GM21390 (cell line): ENCODE measurements around the gene EHD4.

ENCODE experiments used
- ATAC-seq: cut with Tn5 transposase; IDR thresholded peaks from one replicate; pipeline ENCODE4 v1.9.1; 2021; ENCODE audit not compliant: unreplicated experiment

Gene EHD4

DNA sequence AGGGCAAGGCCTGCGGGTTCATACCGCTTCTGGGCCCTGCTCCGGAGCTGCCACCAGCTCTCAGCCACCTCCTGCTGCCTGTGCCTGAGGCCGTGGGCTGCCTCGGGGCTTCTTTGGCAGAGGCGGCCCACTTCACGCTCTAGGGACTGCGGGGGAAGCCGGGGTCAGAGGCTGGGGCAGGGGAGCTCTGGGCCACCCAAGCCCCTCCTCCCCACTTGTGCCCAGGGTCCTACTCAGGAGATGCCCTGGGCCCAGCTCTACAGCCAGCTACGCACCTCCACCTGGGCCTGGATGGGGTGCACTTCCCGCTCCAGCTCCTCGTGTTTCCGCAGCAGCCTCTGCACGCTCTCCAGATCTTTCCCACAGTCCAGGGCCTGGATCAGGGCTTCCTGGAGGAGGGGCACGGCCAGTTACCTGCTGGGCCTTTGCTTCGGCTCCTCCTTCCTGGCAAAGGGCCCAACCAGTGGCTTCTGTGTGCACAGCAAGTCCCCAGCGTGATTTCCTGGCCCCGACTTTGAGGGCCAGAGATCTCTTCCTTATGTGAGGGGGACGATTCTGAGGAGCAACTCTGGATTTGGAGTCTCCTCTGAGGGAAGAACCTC lies 109.7 kb downstream of the EHD4 start:
- ATAC-seq = no peak

DNA sequence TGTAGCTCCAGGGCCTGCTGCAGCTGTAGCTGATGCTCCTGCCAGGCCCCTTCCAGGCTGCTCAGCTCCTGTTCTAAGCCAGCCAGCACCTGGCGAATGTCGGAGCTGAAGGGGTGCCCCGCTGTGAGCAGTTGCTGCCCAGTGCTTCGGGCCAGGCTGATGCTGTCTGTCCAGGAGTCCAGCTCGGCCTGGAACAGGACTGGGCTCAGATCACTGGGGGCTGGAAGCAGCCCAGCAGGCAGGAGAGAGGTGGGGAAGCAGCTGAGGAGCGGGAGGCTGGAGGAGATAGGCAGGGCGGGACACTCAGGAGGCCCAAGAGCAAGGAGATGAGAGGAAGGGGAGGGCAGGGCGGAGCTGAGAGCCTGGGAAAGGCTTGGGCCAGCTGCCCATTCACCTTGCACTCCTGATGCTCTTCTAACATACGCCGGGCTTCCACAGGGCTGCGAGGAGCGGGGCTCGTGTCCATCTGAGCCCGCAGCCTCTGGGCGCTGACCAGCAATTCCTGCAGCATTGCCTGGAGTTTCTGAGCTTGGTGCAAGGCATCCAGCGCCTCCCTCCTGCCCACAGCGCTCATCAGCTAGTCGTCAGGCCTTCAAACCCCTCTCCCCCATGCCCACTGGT lies 110.5 kb downstream of the EHD4 start:
- no peak for ATAC-seq

DNA sequence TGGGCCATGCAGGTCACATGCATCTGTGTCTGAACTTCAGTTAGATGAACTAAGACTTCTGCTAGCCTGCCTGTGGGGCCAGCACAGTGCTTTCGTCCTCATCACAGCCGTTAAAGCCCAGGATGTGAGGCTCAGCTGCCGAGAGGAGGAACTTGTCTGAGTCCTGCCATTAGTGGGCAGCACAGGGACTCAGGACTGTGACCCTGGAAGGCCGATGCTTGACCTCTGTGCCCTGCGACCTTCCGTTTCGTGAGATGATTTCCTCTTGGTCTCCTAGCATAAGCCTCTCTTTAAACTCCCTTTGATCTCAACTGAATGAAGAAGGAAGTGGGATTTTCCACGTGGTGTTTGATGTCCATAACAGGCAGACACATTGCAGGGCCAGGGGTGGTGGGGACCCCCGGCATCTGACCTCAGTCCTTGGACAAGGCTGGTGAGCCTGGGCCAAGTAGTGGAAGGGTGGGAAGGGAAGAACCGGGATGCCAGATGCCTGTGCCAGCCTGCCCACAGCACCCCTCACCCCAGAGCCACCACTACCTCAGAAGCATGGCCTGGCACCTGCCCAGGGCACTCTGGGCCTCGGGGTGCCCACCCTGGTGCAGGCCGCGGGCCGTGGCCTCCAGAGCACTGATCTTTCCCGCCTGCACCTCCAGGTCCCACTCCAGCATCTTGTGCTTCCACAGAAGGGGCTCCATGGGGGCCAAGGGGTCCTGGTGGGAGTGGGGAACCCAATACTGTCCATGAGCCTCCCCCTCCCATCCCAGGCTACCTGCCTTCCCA lies 112.1 kb downstream of the EHD4 start:
- no peak for ATAC-seq

DNA sequence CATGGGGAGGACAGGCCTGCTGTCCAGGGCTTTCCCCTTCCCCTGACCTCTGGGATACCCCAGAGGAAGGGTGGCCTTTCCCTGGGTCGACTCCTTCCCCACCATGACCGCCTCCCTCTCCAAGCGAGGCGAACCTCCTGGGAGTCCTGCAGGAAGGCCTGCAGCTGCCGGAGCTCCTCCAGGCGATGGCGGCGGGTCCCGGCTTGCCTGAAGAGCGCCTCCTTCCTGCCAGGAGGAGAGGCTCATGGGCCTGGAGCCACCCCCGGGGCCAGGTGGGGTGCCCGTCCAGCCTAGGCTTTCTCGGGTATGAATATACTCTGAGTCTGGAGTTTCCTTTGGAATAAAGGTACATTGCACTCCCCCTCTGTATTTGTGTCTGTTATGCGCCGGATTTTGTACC lies 113.6 kb downstream of the EHD4 start:
- ATAC-seq = no peak

DNA sequence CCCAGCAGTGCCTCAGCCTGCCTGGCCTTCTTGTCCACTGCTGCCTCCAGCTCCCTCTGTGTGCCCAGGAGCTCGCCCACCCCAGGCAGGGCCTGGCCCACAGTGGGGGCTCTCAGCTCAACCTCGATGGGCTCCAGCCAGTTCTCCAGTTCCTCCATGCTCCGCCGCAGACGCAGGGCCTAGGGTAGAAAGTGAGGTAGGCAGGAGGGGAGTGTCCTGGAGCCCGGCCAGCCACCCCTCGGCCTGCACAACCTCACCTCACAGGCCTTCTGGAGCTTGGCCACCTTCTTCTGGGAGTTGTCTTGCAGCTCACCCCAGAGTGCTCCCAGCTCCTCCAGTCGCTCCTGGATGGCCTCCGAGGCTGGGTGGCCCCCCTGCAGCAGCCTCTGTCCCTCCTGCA lies 115.0 kb downstream of the EHD4 start:
- ATAC-seq = no peak

DNA sequence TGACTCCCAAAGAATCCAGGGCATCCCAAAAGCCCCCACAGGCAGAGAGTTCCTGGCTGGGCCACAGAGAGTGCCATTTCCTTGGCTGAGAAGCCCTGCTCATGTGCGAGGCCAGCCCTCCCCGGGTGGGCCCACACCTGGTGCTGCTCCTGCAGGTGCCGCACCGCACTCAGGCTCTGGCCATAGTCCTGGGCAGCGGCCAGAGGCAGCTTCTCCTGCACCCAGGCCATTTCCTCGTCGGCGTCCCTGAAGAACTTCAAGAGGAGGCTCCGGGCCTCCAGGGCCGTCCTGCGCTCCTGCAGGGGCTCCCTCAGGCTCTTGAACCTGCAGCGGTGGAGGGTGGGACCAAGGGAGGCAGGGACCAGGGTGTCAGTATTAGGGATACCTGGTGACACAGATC lies 115.6 kb downstream of the EHD4 start:
- no peak for ATAC-seq

DNA sequence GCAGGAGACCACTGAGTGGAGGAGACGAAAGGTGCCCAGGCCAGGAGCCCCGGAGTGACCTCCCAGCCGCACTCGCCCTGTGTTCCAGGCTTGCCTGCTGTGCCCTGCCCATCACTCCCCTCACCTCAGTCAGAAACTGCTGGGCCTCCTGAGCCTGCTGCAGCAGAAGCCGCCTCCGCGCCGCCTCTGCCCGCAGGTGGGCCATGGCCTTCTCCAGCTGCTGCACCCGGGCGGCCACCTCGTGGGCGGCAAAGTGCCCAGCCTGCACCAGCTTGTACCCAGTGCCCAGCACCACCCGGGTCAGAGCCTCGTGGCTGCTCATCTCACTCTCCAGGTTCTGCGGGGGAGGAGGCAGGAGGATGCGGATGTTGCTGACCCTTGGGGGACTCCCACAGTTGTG lies 116.1 kb downstream of the EHD4 start:
- no peak for ATAC-seq

DNA sequence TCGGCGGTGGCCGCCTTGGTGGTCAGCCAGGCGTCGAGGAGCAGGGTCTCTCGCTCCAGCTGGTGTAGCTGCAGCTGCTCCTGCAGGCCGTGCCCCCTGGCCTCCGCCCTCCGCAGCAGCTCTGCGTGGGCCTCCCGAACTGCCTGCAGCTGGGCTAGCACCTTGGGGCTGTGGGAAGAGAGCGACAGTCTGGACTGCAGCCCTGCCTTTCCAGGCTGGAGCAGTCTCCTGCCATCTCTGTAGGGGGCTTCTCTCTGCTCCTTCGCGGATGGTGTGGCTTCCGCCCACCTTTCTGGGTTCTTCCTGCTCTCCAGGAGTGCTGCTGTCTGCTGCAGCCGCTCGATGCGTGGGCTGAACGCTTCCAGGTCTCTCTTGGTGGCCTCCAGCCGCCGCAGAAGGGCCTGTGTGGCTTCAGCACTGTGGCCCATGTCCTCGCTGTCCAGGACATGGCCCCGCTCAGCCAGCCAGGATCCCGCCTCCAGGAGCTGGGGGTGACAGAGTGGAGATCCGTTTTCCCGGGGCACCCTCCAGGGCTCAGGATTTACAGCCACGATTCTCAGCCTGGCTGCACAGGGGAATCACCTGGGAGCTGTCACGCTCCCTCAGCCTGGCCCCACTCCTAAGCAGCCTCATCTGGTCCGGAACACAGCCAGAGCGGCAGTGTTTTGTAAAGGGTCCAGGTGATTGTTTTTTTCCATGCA lies 116.9 kb downstream of the EHD4 start:
- no peak for ATAC-seq

DNA sequence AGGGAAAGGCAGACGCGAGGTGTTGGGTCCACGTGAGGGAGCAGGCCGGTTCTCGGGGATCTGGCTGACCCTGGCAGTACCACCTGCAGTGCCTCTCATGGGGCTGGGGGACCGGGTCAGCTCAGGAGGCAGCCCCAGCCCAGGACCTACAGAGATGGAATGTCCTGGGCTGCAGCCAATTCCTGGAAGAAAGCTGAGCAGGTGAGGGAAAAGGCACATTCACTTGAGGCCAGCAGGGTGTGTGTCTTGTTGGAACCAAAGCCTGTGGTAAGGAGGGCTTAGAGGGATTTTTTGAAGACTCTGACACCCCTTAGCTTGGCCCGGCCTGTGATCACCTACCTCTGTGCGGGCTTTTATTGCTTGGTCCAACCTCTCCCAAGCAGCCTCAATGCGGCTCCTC lies 117.9 kb downstream of the EHD4 start:
- ATAC-seq = no peak

DNA sequence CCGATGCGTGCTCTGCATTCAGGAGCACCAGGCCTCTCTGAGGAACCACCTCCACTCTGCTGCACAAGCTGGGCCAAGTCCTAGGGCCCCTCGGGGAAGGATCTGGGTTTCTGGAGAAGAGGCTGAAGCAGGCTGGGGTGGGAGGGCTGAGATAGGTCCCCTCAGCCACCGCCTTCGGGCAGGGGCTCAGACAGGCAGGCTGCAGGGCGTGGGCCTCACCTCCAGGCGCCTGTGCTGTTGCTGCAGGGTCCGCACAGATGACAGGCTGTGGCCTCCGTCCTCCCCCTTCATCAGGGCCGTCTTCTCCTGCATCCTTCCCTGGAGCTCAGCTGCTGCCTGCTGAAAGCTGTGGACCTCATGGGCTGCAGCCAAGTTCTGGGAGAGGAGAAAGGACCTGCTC lies 118.5 kb downstream of the EHD4 start:
- ATAC-seq = no peak

DNA sequence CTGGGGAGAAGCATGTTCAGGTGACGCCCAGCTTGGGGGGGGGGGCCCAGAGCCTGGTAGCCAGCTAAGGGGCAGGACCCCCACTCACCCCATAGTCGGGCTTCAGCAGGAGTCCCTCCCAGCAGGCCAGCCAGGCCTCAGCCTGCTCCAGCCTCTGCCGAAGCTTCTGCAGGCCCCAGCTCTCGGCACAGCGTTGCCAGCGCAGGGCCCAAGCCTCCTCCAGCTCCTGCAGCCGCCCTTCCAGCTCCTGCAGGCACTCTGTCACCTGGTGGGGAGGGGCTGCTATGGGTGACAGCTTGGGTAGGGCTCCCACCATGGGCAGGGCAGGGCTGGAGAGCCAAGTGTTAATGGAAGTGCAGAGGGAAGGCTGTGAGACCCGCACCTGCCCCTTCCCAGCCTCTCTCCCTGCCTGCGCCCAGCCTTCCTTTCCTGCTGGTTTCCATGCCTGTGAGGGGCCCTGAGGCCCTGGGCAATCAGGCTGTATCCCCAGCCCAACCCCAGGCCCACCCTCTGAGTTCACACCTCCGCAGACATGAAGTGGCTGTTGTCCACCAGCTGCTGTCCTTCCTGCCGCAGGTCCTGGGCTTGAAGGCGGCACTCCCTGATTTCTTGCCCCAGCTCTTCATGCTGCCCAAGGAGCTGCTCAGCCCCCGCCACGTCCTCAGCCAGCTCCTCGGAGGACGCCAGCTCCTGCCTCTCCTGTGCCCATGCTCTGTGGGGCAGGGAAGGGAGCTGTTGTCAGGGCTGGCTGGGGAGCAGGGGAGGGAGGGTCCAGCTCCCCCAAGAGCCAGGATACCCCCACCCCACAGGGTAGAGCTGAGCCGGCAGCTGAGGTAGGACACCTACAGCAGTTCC lies 119.4 kb downstream of the EHD4 start:
- no peak for ATAC-seq

DNA sequence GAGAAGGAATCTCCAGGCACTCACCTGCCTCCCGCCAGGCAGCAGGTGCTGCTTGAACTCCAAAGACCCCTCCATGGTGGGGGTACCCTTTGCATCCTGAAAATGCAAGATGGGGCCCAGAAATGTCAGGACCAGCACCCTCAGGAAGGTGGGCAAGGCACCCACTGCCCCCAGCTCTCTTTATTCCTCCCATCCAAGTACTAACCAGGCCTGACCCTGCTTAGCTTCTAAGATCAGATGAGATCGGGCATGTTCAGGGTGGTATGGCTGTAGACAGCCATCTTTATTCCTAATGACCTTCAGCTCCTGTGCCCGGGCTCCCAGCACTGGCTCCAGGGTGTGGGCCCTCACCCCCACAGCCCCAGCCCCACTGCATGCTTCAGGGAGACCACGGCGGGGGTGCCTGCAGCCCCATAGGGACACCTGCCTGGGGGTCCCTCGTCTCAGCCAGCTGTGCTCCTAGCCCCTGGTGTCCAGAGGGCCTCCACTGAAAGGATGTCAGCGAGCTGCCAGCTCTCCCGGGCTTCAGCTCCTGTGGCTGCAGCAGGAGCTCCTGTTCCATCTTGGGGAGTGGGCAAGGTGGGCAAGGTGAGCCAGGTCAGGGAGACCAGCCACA lies 120.5 kb downstream of the EHD4 start:
- no peak for ATAC-seq

DNA sequence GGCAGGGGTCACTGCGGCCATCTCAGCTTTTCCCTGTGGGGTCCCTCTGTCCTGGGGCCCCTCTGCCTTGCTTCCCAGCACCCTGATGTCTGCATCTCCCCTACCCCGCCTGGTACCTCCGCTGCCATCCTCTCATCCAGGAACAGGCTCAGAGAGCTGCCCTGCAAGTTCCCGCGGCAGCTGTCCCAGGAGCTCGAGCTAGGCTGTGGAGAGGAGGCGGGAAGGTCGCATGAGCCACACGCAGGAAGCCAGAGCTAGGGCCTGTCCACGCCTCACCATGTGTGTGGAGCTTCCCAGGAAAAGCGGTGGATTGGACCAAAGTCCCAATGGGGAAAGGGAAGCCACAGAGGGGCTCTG lies 121.2 kb downstream of the EHD4 start:
- no peak for ATAC-seq

DNA sequence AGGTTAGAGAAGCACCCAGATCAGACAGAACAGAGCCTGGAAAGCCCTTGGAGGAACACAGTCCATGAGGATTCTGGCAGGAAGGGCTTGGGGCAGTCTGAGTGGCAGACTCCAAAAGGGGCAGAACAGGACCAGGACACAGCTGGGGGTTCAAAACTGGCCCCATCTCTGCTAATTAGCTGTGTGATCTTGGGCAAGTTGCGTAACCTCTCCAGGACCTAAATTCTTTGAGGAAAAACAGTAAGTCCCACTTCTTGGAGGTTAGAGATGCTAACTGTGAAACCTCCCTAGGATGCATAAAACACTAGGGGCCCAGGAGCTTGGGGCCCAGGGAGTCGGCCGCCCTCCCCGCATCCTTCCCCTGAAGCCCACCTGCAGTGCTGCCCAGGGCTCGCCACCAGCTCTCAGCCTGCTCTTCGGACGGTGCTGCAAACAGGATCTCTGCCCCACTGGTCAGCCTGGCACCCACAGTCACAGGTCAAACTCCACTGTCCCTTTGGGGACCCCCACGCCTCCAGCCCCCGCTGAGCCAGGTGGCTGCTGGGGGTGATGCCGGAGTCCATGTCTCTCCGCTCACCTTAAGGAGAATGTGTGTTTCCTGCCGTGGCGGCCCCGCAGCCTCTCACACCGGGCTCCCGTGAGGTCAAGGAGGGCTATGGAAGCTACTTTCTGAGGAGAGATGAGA lies 121.7 kb downstream of the EHD4 start:
- no peak for ATAC-seq

DNA sequence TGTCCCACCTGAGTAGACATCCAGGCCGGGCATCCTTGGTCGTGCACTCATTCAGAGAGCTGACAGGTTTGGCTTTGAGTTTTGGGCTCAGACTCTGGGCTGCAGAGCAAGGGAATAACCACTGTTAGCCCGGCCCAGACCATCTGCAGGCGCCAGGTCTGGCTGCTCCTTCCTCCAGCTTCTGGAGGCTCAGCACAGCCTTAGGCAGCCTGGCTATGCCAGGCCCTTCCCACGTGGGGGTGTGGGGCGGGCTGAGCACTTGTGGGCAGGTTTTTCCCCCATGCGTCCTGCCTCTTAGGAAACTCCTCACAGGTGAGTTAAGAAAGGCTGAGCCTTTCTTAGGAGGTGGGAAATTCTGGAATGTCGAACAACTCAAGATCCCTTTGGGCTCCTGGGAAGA lies 122.5 kb downstream of the EHD4 start:
- ATAC-seq = no peak

DNA sequence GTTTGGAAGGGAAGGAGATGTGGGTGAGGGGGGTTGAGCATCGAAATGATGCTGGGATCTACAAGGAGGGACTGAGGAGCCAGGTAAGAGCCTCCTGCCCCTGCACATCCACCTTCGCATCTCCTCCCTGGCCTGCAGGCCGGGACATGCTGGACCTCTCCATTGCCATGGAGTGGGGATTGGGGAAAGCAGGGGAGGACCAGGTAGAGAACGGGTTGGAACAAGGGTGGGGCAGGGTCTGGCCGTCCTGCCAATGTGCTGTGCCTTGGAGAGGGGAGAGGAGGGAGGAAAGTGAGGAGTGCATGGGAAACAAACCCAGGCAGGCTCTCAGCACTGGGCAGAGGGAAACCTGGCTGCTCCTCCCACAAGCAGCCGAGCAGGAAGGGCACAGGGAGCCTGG lies 123.2 kb downstream of the EHD4 start:
- ATAC-seq = no peak

DNA sequence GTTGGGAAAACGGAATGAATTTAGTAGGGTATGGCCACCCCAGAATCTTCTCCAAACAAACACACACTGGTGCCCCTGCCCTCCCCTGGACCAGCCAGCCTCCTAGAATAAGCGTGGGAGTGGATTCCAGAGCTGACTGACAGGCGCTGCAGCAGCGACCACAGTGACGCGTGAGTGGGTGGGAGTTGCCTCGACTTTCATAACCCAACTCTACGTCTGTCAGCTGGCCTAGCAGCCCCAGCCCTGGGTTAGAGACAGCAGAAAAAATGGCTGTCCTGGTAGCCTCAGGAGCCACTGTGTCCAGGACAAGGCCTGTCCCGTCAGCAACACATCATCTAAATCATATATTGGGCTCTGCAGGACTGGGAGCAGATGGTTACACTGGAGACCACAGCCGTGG lies 123.7 kb downstream of the EHD4 start:
- no peak for ATAC-seq

DNA sequence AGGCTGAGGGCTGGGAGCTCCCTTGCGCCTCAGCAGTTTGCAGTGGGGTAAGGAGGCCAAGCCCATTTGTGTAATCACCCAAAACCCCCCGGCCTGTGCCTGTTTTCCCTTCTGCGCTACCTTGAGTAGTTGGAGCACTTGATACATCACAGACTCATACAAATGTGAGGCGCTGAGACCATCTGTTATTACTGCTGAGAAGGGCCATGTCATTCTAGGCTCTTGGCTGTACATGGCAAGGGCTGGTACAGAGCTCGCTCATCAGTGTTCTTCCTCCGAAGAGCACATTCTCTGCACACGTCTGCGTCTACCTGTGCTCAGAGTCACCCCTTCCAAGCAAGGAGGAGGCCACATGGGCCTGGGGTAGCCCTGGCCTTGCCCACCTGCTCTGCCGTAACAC lies 124.4 kb downstream of the EHD4 start:
- ATAC-seq = no peak

DNA sequence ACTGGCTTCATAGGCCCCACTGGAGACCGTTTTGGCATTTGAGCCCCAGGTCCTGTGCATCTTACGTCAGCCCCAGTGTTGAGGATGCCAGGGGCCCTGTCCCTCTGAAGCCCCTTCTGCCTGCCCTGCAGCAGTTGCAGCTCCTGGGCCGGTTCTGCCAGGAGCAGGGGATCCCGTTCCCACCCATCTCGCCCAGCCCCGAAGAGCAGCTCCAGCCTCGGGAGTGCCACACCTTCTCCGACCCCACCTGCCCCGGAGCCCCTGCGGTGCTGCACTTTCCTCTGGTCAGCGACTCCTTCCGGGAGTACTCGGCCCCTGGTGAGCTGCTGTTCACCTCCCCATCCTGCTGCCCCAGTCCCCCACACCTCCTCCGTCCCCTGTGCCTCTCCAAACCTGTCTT lies 125.2 kb downstream of the EHD4 start:
- no peak for ATAC-seq
